ENCODE measurements around the gene OR5H2. TPM values are rescaled to one million over a fixed set of nuclear protein-coding genes. Genes with fewer than 3 reads are reported as not detected.
"Not testable (repeated sequence)": the region's sequence is repeated elsewhere in the genome, so short reads cannot be mapped to it uniquely, and the experiment has no call there.

The OR5H2 gene
- not detected for polyA plus RNA-seq (2013, experiment 1 of 2; ENCODE audit: insufficient read length)
- not detected for polyA plus RNA-seq (2013, experiment 2 of 2; ENCODE audit: insufficient read length)

DNA sequence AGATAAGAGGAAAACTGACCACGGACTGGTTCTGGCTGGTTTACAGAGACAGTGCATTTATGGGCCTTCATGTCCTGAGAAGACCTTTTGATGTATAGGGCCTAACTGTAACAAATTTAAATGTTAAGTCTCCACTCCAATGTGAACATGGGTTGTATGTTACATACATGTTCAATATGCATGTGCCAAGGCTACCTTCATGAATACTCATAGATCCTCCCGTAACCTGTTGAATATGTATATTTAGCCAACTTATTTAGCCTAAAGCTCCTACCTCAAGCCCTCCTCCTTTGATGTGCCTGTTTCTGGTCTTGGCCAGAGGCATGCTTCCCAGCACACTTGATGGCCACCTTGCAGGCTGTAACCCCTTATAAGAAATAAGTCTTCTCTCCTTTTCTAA is at the start of gene OR5H2:
Gene OR5H2, plus strand, starts transcription at position 301 of the 400 bp plus-strand sequence. CDS start 398 bp downstream, outside the sequence.
- no peak for DNase-seq

DNA sequence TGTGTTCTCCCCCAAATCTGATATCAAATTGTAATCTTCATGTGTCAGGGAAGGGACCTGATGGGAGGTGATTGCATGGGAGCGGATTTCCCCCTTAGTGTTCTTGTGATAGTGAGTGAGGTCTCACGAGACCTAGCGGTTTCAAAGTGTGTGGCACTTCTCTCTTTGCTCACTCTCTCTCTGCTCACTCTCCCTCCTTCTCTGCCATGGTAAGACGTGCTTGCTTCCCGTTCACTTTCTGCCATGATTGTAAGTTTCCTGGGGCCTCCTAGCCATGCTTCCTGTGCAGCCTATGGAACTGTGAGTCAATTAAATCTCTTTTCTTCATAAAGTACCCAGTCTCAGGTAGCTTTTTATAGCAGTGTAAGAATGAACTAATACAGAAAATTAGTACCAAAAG is 48.8 kb upstream of the OR5H2 start:
- DNase-seq: no peak

DNA sequence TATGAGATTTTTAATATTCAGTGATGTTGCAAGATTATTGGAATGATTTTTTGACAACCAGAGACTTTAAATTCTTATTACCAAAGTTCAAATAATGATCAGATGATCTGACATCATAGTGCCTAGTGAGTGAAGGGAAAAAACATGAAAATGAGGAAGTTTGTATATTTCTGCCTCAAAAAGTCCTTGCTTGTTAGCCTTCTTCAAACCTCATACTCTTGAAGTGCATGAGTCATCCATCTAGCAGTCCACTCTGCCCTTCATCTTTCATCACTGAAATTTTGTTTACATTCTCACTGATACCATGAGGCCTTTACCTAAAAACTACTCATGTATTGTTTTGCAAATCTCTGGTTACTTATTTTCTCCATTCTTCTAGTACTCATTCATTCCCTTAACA is 42.2 kb upstream of the OR5H2 start:
- no peak for DNase-seq

DNA sequence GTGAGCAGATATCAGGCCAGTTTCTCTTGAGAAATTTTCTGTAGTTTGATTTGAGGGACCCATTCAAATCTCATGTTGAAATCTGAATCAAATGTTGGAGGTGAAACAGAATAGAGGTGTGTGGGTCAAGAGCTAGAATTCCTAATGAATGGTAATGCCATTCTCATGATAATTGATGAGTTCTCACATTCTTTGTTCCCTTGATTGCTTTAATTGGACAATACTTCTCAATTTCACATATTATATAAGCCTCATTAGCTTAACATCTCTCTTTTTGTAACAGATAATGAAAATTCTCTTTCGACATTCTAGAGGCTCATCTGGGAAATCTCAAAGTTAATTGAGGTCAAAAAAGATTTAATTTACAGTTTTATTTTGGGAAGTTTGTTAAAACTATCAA is 40.1 kb upstream of the OR5H2 start:
- DNase-seq: no peak

DNA sequence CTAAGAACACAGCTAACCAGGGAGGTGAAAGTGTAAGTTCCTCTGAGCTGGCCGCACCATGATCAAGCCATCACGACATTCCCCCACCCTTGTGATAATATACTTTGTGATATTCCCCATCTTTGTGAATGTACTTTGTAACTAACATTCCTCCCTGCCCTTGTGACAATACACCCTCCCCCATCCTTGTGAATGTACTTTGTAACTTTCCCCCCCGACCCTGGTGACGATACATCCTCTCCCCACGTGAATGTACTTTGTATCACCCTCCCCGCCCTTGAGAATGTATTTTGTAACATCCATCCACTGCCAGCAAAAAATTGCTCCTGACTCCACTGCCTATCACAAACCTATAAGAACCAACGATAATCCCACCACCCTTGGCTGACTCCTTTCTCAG is 38.5 kb upstream of the OR5H2 start:
- no peak for DNase-seq

DNA sequence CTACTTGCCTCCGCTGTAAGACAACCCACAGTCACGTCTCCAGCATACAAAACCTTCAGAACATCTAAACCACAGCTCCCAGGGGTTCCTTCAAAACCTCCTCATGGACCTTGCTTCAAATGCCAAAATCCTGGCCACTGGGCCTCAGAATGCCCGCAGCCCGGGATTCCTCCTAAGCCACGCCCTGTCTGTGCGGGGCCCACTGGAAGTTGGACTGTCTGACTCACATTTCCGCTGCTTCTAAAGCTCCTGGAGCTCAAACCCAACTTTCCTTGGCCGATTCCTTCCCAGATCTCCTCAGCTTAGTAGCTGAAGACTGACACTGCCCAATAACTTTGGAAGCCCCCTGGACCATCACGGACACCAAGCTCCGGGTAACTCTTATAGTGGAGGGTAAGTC is 36.2 kb upstream of the OR5H2 start:
- DNase-seq: no peak

DNA sequence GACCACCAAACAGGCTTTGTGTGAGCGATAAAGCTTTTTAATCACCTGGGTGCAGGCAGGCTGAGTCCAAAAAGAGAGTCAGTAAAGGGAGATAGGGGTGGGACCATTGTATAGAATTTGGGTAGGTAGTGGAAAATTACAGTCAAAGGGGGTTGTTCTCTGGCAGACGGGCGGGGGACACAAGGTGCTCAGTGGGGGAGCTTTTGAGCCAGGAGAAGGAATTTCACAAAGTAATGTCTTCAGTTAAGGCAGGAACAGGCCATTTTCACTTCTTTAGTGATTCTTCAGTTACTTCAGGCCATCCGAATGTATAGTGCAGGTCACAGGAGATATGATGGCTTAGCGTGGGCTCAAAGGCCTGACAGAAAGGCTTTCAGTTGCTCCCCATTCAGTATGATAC is 26.3 kb upstream of the OR5H2 start:
- not testable (repeated sequence) for DNase-seq

DNA sequence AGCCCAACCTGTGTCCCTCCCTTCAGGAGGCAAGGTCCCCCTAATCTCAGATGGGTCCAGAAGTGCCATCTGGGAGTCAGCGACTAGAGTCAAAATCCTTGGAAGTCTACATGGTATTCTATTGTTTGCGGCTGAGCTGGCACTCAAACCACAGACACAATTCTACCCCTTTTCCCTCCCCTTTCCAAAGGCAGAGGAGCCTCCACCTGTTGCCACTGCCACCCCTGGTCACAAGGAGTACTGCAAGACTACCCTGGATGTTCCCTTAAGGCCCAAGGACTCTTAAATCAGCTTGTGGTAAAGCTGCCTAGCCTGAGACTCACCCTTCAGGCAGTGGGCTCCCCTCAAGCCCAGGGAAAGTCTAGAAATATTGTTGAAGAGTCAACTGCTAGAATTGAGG is 22.6 kb upstream of the OR5H2 start:
- no peak for DNase-seq

DNA sequence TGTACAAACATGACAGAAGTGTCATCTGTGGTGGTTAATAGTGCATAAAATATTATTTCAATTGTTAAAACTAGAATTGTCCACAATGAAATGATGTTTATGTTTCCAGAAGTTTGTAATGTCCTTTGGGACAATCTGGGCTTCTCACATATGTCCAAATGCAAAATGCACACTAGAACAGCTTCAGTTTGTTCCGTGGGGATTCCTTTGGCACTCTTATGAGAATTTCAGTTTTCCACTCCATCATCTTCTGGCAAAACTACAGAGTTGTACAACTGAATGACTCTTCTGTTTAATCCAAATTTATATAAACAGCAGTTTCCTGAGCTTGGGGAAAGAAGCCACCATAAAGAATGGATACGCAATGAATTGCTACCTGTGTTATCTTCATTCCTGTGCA is 20.3 kb upstream of the OR5H2 start:
- no peak for DNase-seq

DNA sequence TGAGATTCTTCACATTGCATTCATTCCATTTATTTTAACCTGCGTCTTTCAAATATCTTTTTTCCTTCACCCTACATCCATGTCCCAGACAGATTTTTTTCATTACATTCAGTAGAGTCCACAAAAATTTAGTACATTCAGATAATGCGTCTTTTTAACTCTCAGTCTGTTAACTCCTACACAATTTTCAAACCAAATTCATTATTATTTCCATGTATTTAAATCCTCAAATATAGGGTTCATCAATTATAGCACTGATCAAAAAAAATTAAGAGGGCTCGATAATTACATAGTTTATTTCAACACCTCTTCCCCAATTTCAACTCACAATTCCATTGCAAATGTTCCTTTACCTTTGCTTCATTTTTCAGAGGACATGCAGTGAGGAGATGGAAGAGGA is 18.4 kb upstream of the OR5H2 start, which contains the start of gene OR5H6:
Gene OR5H6, plus strand, starts transcription at position 301 of the 400 bp plus-strand sequence. Its CDS starts 89 bp downstream, at position 390.
- no peak for DNase-seq

DNA sequence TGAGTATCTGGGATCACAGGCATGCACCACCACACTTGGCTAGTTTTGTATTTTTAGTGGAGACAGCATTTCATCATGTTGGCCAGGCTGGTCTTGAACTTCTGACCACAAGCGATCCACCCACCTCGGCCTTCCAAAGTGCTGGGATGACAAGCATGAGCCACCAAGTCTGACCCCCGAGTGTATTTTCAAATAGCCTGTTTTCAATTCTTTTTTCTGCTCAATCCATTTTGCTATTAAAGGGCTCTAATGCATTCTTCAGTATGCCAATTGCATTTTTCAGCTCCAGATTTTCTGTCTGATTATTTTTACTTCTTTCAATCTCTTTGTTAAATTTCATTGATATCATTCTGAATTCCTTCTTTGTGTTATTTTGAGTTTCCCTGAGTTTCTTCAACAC is 12.5 kb upstream of the OR5H2 start:
- no peak for DNase-seq

DNA sequence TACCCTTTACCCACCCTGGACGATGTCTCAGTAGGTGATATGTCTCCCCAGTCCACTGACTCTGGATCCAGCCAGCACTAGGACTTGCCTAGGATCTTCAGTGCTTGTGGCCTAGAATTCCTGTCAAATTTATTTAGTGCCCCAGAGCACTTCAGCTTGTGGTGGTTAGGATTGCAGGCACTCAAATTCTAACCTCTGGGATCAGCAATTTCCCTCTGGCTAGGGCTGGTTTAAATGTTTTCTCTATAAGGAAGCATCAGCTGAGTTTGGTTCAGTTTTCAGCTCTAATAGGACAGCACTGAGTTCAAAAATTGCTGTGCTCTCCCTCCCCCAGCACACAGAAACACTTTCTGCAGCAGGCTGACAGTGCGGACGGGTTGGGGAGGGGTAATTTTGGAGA is 10.2 kb upstream of the OR5H2 start:
- no peak for DNase-seq

DNA sequence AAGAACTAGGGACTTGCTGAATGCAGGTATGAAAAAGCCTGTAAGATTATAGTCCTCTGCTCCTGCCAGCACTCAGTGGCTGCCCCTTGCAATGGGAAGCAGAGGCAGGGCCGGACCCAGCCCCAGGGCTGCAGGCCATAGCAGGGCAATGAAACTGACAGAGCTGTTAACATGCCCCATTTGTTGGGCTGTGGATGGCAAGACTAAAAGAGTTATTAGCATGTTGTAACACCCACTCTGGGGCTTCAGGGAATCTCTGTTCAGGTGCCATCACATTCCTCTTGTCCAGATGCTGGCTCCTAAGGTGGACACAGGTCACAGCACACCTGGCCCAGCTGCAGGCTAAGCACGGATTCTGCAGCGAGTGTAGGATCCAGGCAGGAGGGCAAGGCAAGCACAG is 7.4 kb upstream of the OR5H2 start:
- no peak for DNase-seq

DNA sequence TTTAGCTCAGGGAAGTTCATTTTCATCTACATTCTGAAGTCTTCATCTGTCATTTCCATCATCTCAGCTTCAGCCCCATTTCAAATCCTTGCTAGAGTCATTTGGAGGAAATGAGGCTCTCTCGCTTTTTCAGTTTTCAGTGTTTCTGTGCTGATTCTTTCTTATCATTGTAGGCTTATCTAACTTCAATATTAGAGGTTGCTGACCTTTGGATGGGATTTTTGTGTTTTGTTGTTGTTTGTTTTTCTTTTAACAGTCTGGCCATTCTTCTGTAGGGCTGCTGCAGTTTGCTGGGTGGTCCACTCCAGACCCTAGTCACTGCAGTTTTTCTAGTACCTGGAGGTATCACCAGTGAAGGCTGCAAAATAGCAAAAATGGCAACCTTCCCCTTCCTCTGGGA is 8.6 kb downstream of the OR5H2 start:
- DNase-seq: no peak

DNA sequence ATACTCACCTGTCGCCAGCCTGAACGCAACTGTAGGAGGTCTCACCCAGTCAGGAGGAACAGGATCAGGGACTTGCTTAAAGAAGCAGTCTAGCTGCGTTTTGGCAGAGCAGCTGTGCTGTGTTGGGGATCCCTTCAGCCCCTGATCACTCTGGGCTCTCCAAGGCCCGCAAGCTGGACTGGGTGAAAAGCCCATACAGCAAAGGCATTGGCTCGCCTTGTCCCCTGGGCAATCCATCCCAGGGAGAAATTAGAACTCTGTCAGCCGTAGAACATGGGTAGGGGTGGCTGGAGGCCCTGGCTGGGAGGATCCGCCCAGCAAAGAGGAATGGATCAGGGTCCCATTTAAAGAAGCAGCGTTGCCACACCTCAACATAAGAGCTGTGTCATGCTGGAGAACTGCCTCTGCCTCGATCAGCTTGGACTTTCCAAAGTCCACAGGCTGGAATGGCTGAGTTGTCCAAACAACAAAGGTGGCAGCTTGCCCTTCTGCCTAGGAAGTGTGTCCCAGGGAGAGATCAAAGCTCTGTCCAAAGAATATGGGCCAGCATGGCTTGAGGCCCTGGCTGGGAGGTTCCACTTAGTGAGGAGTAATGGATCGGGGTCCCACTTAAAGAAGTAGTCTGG is 9.1 kb downstream of the OR5H2 start:
- DNase-seq: no peak

DNA sequence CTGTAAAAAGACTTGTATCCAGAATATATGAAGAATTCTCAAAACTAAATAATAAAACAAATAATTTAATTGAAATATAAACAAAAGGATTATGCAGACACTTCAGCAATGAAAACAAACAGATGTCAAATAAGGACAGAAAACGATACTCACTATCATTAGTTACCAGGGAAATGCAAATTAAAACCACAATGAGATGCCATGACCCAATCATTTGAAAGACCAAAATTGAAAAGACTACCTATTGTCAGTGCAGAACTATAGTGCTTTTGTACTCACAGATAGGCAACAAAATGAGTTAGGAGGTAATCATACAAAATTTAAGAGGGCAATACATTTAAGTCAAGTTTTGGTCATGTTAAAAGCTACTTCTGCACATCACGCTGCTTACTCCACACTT is 39.8 kb downstream of the OR5H2 start:
- no peak for DNase-seq

DNA sequence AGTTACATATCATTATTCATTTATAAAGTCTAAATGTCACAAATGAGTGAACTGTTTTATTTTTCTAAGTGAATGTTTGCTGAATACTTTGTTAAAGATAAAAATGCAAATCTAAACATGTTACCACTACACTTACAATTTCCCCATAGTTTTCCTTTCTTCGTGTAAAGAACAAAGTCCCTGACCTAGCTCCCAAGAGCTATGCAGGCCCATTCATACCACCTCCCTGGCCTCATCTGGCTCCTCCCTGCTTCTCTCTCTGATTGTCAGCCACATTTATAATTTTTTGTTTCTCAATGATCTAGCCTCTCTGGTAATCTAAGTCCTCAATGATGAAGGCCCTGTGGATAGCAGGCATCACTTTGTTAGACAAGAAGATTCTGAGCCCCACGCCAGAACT is 40.4 kb downstream of the OR5H2 start:
- no peak for DNase-seq

DNA sequence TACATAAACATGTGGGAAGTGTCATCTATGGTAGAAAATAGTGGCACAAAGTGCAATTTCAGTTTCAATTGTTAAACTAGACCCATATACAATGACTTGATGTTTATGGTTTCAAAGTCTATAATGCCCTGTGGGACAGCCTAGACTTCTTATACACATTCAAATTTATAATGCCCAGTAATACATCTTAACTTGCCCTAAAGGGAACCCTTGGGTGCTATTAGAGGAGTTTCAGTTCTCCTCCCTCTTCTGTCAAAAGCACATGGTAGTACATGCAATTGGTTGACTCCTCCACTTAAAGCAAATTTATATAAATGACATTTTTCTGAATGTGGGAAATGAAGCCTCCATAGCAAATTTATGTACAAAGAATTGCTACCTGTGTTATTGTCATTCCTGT is 41.1 kb downstream of the OR5H2 start:
- DNase-seq: no peak

DNA sequence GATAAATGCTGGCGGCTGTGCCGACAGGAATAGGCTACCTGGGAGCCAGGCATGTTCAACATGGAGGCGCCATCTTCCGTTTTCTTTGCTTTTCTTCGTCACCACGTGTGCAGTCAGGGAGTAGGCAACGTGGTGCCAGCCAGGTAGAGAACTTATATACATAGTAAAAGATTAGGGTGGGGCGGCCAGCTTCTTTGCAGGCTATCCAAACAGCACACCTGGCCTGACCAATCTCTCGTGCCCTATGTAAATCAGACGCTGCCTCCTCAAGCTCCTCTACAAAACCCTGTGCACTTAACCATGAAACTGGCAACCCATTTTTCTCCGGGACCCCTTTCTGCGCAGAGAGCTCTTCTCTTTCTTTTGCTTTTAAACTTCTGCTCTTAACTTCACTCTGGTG is 42.8 kb downstream of the OR5H2 start:
- no peak for DNase-seq

DNA sequence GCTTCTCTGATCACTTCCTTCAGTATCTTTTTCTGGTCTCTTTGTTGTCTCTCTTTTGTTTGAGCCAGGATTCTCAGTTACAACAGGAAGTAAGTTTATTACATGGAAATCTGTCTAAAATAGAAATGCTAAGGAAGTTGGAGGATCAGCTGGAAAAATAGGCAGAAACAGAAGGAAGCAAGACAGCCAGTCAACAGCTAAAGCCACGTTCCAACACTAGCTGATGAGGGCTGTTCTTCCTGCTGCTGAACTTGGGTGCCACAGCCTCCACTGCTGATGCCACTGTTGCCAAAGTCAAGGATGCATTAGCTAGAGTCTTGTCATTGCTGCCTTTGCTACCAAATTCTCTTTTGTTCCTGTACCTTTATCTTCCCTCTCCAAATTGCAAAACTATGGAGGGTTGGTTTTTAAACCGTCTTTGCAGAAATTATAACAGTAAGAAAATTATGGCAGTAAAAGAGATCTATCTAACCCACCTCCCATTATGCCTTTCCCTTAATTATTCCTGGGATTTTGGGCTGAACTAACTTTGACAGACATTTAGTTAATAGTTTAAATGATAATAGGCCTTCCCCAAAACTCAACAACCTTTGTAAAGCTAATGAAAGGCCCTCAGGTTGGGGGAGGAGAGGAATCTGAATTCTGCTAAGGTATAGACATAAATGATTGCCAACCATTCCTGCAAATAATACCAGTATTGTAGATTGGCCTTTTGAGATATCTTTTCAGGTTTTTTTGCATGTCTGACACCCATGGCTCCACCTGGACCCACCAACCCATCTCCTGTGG is 44.0 kb downstream of the OR5H2 start:
- DNase-seq: no peak

DNA sequence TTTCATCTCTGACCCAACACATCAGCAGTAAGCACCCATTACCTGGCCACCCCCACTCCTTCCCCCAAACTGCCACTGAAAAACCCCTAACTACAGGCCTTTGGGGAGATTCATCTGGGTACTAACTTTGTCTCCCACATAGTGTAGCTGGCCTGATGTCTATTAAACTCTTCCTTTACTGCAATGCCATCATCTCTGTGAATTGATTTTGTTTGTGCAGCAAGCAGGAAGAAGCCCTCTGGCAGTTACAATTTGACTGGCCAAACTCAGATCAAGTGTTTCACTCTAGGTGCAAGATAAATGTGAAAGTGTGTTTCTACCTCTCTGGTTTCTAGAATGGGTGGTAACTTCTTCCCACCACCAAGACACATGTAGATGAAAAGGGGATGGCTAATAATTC is 44.6 kb downstream of the OR5H2 start:
- no peak for DNase-seq

DNA sequence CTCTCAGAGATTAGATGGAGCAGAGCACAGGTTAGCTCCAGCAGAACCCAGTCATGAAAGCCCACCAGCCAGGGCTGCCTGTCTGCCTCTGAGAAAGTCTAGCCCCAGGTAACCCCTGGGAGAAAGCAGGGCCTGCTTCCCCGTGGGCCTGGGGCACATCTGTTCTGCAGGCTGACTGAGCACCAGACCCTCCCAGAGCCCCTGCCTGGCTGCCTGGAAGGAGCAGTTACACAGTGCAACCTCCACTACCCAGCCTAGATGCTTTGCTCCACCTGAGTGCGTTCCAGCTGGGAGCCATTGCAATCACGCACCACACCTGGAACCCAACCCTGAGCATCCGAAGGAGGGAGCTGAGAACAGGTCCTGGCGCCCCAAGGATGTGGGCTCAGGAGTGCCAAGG is 46.6 kb downstream of the OR5H2 start:
- no peak for DNase-seq

DNA sequence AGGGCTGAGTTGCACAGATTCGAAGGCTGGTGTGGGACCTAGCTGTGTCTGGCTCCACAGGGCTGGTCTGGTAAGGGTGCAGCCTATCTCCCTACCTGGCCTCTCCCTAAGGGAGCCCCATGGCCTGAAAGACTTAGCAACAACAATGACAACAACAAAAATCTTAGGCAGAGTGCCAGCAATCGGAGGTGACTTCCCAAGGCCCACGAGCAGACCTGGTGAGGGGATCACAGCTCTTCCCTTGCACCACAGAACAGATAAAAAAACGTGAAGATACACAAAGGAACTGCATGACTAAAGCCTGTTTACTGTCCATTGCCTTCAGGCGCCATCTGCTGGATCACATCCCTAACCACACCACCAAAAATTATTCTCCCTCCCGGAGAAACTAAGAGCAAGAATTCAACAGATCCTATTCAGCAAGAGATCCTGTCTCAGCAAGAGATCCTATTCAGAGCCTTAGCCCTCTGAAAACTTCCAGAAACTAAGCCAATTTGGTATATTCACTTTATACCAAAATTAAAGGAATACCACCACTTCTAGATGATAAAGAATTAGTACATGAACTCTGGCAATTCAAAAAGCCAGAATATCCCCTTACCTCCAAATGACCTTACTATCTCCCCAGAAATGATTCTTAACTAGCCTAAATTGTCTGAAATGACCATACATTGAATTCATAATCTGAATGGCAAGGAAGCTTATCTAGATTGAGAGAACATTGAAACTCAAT is 47.3 kb downstream of the OR5H2 start:
- DNase-seq: peak; percentile 18

DNA sequence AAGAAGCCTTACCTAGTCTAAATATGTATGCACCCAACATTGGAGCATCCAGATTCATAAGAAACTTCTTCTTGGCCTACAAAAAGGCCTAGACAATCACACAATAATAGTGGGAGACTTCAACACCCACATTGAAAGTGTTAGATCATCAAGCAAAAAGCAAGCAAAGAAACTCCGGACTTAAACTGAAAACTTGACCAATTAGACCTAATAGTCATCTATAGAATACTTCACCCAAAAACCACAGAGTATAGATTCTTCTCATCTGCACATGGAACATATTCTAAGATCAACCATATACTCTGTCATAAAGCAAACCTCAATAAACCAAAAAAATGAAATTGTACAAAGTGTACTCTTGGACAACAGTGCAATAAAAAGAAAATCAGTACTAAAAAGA is 49.0 kb downstream of the OR5H2 start:
- DNase-seq: no peak
